SJCRH30 (cell line): ENCODE results near the gene POLR2A. TPM values are rescaled to one million over a fixed set of nuclear protein-coding genes. Genes with fewer than 3 reads are reported as not detected.

Source experiments
- DNase-seq, 2 experiments: peaks; one replicate each; pipeline ENCODE4 v3.0.0-alpha.2; 2015 to 2020
- H3K27ac ChIP-seq: fragments of 250-450 bp; sonication (Bioruptor Pico); 2 replicates; pipeline ENCODE4 v1.5.1; 2020; ENCODE audit warnings: mild to moderate bottlenecking, moderate library complexity
- H3K27me3 ChIP-seq: fragments of 250-450 bp; sonication (Bioruptor Pico); 2 replicates; pipeline ENCODE4 v1.5.1; 2020; ENCODE audit warnings: mild to moderate bottlenecking, moderate library complexity
- H3K36me3 ChIP-seq: fragments of 250-450 bp; sonication (Bioruptor Pico); 2 replicates; pipeline ENCODE4 v1.5.1; 2020; ENCODE audit warnings: mild to moderate bottlenecking, moderate library complexity
- H3K4me1 ChIP-seq: fragments of 250-450 bp; sonication (Bioruptor Pico); 2 replicates; pipeline ENCODE4 v1.5.1; 2020; ENCODE audit warnings: mild to moderate bottlenecking, moderate library complexity
- H3K4me3 ChIP-seq: fragments of 250-450 bp; sonication (Bioruptor Pico); 2 replicates; pipeline ENCODE4 v1.5.1; 2020; ENCODE audit warnings: mild to moderate bottlenecking, moderate library complexity
- H3K9me3 ChIP-seq: fragments of 250-450 bp; sonication (Bioruptor Pico); replicated peaks from 2 replicates; pipeline ENCODE4 v1.5.1; 2020; ENCODE audit warnings: mild to moderate bottlenecking, moderate library complexity
- total RNA-seq: library from RNA; depleted of rRNA; stranded (reverse); fragments of >200 nt; shearing (Covaris generic); gene quantifications from 2 replicates; pipeline ENCODE4 v1.2.3, GENCODE V29; 2014; rRNA removed

Gene POLR2A
- total RNA-seq = 27.7 and 32.0 TPM in 2 replicates

- Histone ChIP-seq H3K27me3 (no peaks in the 10 kb centered on the region), H3K27ac (peak within 1 kb of the TSS; percentile 98), H3K36me3 (peaks cover 5% of the 10 kb centered on the region; the same call in 1 of the 2 replicates), H3K4me3 (peak within 1 kb of the TSS; percentile 65), H3K4me1 (no peaks in the 10 kb centered on the region), H3K9me3 (no peaks in the 10 kb centered on the region)
- DNase-seq = peak; percentile 90 to 93
These were observed at the start of gene POLR2A for GRCh38 chr17:7484067-7484918. Gene POLR2A, plus strand, starts transcription at chr17:7484366.

GRCh38 chr17:7435676-7436555 lies 48.2 kb upstream of the POLR2A start:
- Histone ChIP-seq H3K4me3 (no peak overlapping the region), H3K4me1 (no peaks in the 10 kb centered on the region), H3K9me3 (no peaks in the 10 kb centered on the region), H3K36me3 (no peaks in the 10 kb centered on the region), H3K27me3 (no peaks in the 10 kb centered on the region), H3K27ac (no peak overlapping the region)
- no peak for DNase-seq

GRCh38 chr17:7436556-7437368 lies 47.4 kb upstream of the POLR2A start:
- peak; percentile 17 to 36 for DNase-seq
- Histone ChIP-seq H3K36me3 (no peaks in the 10 kb centered on the region), H3K4me3 (no peak overlapping the region), H3K27me3 (no peaks in the 10 kb centered on the region), H3K9me3 (no peaks in the 10 kb centered on the region), H3K27ac (no peak overlapping the region), H3K4me1 (peaks cover 3% of the 10 kb centered on the region; the same call in 1 of the 2 replicates)

GRCh38 chr17:7437369-7437863 lies 46.8 kb upstream of the POLR2A start:
- H3K27me3 ChIP-seq = no peaks in the 10 kb centered on the region
- no peaks in the 10 kb centered on the region for H3K36me3 ChIP-seq
- no peak overlapping the region for H3K27ac ChIP-seq
- no peaks in the 10 kb centered on the region for H3K9me3 ChIP-seq
- no peak overlapping the region for H3K4me3 ChIP-seq
- DNase-seq = no peak
- peaks cover 3% of the 10 kb centered on the region; the same call in 1 of the 2 replicates for H3K4me1 ChIP-seq

GRCh38 chr17:7437950-7438614 lies 46.1 kb upstream of the POLR2A start:
- Histone ChIP-seq H3K4me1 (peaks cover 3% of the 10 kb centered on the region; the same call in 1 of the 2 replicates), H3K27me3 (no peaks in the 10 kb centered on the region), H3K27ac (no peak overlapping the region), H3K9me3 (no peaks in the 10 kb centered on the region), H3K36me3 (no peaks in the 10 kb centered on the region), H3K4me3 (no peak overlapping the region)
- no peak for DNase-seq

GRCh38 chr17:7438656-7439460 lies 45.3 kb upstream of the POLR2A start:
- Histone ChIP-seq H3K9me3 (no peaks in the 10 kb centered on the region), H3K27me3 (no peaks in the 10 kb centered on the region), H3K4me1 (peaks cover 7% of the 10 kb centered on the region), H3K27ac (no peak overlapping the region), H3K36me3 (no peaks in the 10 kb centered on the region), H3K4me3 (peak overlapping the region; percentile 71; the same call in 1 of the 2 replicates)
- no peak for DNase-seq

- no peak for DNase-seq
- Histone ChIP-seq H3K27me3 (no peaks in the 10 kb centered on the region), H3K4me3 (peak within 1 kb of the TSS; percentile 71), H3K36me3 (no peaks in the 10 kb centered on the region), H3K4me1 (peaks cover 14% of the 10 kb centered on the region), H3K27ac (peak within 1 kb of the TSS; percentile 91), H3K9me3 (no peaks in the 10 kb centered on the region)
These were observed 44.6 kb upstream of the POLR2A start, which contains the start of gene FGF11 for GRCh38 chr17:7439462-7440112. Gene FGF11, plus strand, starts transcription at chr17:7439512. Its CDS starts 109 bp downstream, at chr17:7439621.

GRCh38 chr17:7440113-7440833 lies 43.9 kb upstream of the POLR2A start:
- peak overlapping the region; percentile 91 for H3K27ac ChIP-seq
- peak; percentile 71 to 72 for DNase-seq
- peak overlapping the region; percentile 71 for H3K4me3 ChIP-seq
- H3K9me3 ChIP-seq = no peaks in the 10 kb centered on the region
- no peaks in the 10 kb centered on the region for H3K36me3 ChIP-seq
- no peaks in the 10 kb centered on the region for H3K27me3 ChIP-seq
- H3K4me1 ChIP-seq = peaks cover 15% of the 10 kb centered on the region

GRCh38 chr17:7440834-7441195 lies 43.4 kb upstream of the POLR2A start:
- Histone ChIP-seq H3K9me3 (no peaks in the 10 kb centered on the region), H3K27me3 (no peaks in the 10 kb centered on the region), H3K4me1 (peaks cover 15% of the 10 kb centered on the region), H3K36me3 (no peaks in the 10 kb centered on the region), H3K27ac (peak overlapping the region; percentile 91), H3K4me3 (peak overlapping the region; percentile 71)
- peak; percentile 64 to 66 for DNase-seq

- H3K36me3 ChIP-seq = no peaks in the 10 kb centered on the region
- H3K27ac ChIP-seq = peak overlapping the region; percentile 91; the same call in 1 of the 2 replicates
- peak overlapping the region; percentile 71 for H3K4me3 ChIP-seq
- H3K9me3 ChIP-seq = no peaks in the 10 kb centered on the region
- no peaks in the 10 kb centered on the region for H3K27me3 ChIP-seq
- peaks cover 19% of the 10 kb centered on the region for H3K4me1 ChIP-seq
- no peak for DNase-seq
These were observed 42.9 kb upstream of the POLR2A start for GRCh38 chr17:7441266-7441665.

GRCh38 chr17:7442142-7442541 lies 42.0 kb upstream of the POLR2A start:
- Histone ChIP-seq H3K4me3 (no peak overlapping the region), H3K9me3 (no peaks in the 10 kb centered on the region), H3K36me3 (no peaks in the 10 kb centered on the region), H3K27ac (no peak overlapping the region), H3K27me3 (no peaks in the 10 kb centered on the region), H3K4me1 (peaks cover 19% of the 10 kb centered on the region)
- no peak for DNase-seq
